Activated naive CD8-positive, alpha-beta T cell treated with anti-CD3 and anti-CD28 coated beads, Interleukin-2, amount 50 U/mL, for 24 hours (primary cell): ENCODE data around the gene BRME1.

Experiments
- ATAC-seq: fragments of 150-1000 bp; cut with Tn5 transposase; one replicate; pipeline ENCODE4 v1.10.0; 2021
- DNase-seq: peaks from one replicate; pipeline ENCODE4 v3.0.0; 2021
- H3K27ac Mint-ChIP-seq: one replicate; pipeline ENCODE4 v1.8.0; 2021; ENCODE audit warnings: mild to moderate bottlenecking, mixed read lengths
- H3K27me3 Mint-ChIP-seq: one replicate; pipeline ENCODE4 v1.8.0; 2021; ENCODE audit warnings: mixed read lengths
- H3K36me3 Mint-ChIP-seq: one replicate; pipeline ENCODE4 v1.8.0; 2021; ENCODE audit warnings: low read depth, mixed read lengths
- H3K4me1 Mint-ChIP-seq: one replicate; pipeline ENCODE4 v1.8.0; 2021; ENCODE audit warnings: mixed read lengths
- H3K4me3 Mint-ChIP-seq: one replicate; pipeline ENCODE4 v1.8.0; 2021; ENCODE audit warnings: mild to moderate bottlenecking, moderate library complexity, mixed read lengths
- H3K9me3 Mint-ChIP-seq: one replicate; pipeline ENCODE4 v1.8.0; 2021; ENCODE audit warnings: mixed read lengths

Gene BRME1

DNA sequence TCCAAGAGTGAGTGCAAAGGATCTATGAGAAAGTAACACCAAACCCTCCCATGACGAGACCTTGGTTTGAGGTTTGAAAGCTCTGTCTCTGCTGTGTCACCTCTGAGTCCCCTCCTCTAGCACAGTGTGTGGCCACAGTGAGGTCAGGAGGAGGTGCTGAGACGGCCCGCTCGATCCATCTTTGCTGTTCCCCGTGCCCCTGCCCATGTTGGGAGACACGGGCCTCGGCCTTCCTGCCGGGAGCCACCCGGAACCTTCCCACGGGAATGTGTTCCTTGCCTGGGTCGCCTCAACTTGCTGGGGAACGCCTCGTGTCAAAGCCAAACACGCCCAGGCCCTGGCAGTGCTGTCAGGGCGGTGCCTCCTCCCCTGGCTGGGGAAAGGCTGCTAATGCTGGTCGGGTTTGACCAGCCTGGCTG, 18.9 kb downstream of the BRME1 start:
- no peaks in the 10 kb centered on the region for H3K27me3 Mint-ChIP-seq
- H3K27ac Mint-ChIP-seq, result no peak overlapping the region
- peaks cover 27% of the 10 kb centered on the region for H3K4me1 Mint-ChIP-seq
- no peak for DNase-seq
- H3K4me3 Mint-ChIP-seq, result no peak overlapping the region
- peak; percentile 78 for ATAC-seq
- no peaks in the 10 kb centered on the region for H3K36me3 Mint-ChIP-seq
- no peaks in the 10 kb centered on the region for H3K9me3 Mint-ChIP-seq

DNA sequence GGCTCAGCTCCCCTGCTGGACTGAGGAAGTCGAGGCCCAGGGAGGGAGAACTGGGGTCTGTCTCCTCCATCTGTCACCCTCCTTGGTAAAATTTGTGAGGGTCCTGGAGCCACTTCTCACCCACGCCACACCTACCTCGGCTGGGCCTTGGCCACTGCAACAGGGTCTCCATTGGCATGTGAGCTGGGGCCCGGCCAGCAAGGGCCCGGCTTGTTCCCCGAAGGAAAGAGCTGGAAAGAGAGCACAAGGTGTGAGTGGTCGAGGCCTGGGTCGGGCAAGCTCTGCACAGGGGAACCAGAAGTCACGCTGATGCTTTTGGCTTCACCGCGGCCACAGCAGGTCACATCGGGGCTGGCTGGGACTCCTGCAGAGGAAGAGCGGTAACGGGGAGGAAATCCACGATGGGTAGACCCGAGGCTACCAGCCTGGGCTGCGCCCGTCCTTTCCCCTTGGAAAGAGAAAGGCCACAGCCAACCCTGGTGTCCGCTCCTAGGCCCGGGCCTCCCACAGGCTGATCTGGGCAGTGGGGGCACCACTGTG, 20.0 kb downstream of the BRME1 start:
- Mint-ChIP-seq H3K27ac (no peak overlapping the region), H3K36me3 (no peaks in the 10 kb centered on the region)

DNA sequence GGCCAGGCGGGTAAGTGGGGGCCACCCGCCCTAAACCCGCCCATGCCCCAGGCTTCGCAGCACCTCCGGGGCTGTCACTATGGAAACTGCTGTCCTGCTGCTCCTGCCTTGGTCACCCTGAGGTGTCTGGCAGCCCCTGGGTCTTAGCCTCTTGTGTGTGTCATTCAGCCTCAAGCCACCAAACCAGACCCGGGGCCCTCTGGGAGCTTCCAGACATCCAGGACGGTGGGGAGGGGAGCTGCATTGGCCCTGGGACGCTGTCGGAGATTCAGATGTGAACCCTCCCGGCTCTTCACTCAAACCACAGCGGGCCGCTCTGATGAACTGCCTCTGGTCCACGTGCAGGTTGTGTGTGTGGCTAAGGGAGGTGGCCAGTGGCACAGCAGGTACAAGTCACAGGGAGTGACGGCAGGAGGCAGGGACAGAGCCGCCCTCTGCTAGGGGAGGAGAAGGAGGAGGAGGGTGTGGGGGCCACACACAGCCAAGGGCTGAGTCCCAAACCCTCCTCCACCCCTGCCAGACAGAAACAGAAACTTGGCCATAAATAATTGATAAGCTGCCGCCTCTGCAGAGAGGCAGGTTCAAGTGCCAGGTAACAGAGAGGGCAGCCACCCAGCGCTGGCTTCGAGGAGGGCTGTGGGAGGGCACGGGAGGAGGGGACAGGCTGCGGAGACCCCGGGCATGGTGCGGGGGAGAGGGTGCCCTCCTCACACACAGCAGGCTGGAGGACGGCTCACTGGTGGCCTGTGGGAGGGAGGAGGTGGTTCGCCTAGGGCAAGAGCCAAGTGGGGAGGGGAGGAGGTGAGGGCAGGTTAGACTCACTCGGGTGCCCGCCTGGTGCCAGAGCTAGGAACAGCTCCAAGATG, 21.0 kb downstream of the BRME1 start:
- ATAC-seq, result no peak
- H3K4me3 Mint-ChIP-seq, result no peak overlapping the region
- no peaks in the 10 kb centered on the region for H3K27me3 Mint-ChIP-seq
- no peaks in the 10 kb centered on the region for H3K9me3 Mint-ChIP-seq
- H3K4me1 Mint-ChIP-seq, result peaks cover 45% of the 10 kb centered on the region
- DNase-seq, result no peak
- no peak overlapping the region for H3K27ac Mint-ChIP-seq
- H3K36me3 Mint-ChIP-seq, result no peaks in the 10 kb centered on the region

More for the DNA sequence above, 20.0 kb downstream of the BRME1 start:
- no peak for DNase-seq
- ATAC-seq, result no peak
- Mint-ChIP-seq H3K27me3 (no peaks in the 10 kb centered on the region), H3K4me3 (no peak overlapping the region), H3K4me1 (peaks cover 38% of the 10 kb centered on the region), H3K9me3 (no peaks in the 10 kb centered on the region)

DNA sequence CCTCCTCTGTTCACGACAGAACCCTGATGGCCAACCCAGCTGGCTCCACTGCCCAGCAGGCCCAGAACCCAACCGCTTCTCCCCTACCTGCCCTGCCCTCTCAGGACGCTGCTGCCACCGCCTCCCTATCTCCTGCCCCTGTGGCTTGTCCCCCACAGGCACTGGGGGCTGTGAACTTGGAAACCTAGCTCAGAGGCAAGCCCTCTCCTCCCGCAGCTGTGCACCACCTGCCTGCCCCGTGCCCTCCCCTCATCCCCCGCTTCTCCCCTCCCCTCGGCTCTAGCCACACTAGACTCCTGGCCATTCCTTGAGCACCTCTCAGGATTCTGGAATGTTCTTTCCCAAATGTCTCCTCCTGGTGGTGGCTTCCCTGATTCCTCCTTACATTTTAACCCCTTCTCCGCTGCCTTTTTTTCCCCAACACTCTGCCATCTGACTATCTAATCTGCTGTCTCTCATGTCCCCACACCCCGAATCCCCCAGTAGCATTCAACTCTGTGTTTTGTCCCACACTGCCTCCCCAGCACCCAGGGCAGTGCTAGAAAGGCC, 22.3 kb downstream of the BRME1 start:
- H3K27me3 Mint-ChIP-seq, result no peaks in the 10 kb centered on the region
- DNase-seq, result no peak
- peaks cover 47% of the 10 kb centered on the region for H3K4me1 Mint-ChIP-seq
- ATAC-seq, result no peak
- no peaks in the 10 kb centered on the region for H3K9me3 Mint-ChIP-seq
- no peak overlapping the region for H3K27ac Mint-ChIP-seq
- H3K36me3 Mint-ChIP-seq, result no peaks in the 10 kb centered on the region
- no peak overlapping the region for H3K4me3 Mint-ChIP-seq

DNA sequence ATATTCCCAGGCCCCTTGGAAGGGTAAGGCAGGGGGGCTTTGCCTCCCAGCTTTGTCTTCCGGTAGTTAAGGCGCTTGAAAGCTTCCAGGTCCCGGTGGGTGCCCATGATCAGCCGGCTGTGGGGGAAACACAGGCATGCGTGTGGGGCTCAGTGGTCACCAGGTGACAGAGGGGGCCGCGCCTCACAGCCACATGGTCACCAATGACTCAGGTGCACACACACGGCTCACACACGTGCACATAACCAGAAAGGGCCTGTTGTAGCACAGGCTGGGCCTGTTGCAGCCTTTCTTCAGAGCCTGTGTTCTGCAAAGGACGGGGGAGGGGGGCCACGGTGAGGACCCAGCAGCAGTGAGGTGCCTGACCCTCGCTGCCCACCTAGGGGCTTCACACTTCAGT, 23.1 kb downstream of the BRME1 start:
- Mint-ChIP-seq H3K4me1 (peaks cover 47% of the 10 kb centered on the region), H3K36me3 (no peaks in the 10 kb centered on the region), H3K27me3 (no peaks in the 10 kb centered on the region), H3K4me3 (no peak overlapping the region), H3K9me3 (no peaks in the 10 kb centered on the region), H3K27ac (no peak overlapping the region)
- no peak for DNase-seq
- ATAC-seq, result no peak

DNA sequence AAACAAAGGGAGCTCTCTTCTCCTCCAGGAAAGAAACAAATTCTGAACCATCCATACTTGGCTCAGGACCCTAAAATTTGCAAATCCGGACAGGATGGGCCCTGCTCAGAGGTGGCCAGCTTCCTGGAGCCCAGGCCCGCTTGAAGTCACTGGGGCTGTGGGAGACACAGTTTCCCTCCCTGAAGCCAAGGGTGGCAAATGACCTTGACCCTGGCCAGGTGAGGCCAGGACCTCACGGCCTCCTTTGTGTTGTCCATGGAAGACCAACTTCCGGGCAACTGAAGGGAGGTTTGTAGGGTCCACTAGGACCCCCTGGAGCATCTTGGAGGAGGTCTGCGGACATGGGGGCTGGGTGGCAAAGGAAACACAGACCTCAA, 23.5 kb downstream of the BRME1 start:
- no peaks in the 10 kb centered on the region for H3K9me3 Mint-ChIP-seq
- peaks cover 45% of the 10 kb centered on the region for H3K4me1 Mint-ChIP-seq
- no peaks in the 10 kb centered on the region for H3K36me3 Mint-ChIP-seq
- H3K4me3 Mint-ChIP-seq, result no peak overlapping the region
- DNase-seq (no peak), ATAC-seq (no peak)
- peak overlapping the region; percentile 52 for H3K27ac Mint-ChIP-seq
- no peaks in the 10 kb centered on the region for H3K27me3 Mint-ChIP-seq

DNA sequence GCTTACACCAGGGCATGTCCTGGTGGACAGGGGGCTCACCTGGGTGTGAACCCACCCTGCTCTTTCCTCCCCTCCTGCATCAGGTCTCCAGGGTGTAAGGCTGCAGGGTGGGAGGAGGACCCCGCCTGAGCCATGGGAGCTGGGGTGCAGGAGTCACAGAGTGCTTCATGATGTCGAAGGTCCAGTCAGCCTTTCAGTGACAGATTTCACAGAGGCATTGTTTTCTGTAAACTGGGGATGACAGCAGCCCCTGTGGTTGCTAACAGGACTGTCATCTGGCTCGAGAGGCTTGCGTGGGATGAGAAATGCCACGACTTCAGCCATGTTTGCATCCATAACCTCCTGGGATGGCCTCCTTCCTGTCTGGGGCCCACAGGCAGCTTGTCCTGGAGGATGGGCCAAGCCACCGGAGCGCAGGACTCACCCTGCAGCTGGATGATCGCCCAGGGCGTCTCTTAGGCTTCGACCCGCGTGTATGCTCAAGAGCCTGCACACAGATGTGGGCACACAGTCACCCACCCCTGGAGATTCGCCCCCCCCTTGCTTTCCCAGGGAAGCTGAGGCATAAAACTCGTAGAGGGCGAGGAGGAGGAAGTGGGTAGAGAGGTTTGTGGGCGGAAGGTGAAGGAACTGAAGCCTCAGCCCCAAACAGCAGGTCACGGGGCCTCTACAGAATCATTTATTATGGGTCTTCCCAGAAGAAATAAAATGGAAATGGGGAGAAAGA, 24.1 kb downstream of the BRME1 start:
- ATAC-seq, result peak; percentile 18
- peak overlapping the region; percentile 52 for H3K27ac Mint-ChIP-seq
- no peaks in the 10 kb centered on the region for H3K27me3 Mint-ChIP-seq
- H3K36me3 Mint-ChIP-seq, result no peaks in the 10 kb centered on the region
- peaks cover 40% of the 10 kb centered on the region for H3K4me1 Mint-ChIP-seq
- H3K9me3 Mint-ChIP-seq, result no peaks in the 10 kb centered on the region
- peak overlapping the region; percentile 45 for H3K4me3 Mint-ChIP-seq
- DNase-seq, result peak; percentile 51

DNA sequence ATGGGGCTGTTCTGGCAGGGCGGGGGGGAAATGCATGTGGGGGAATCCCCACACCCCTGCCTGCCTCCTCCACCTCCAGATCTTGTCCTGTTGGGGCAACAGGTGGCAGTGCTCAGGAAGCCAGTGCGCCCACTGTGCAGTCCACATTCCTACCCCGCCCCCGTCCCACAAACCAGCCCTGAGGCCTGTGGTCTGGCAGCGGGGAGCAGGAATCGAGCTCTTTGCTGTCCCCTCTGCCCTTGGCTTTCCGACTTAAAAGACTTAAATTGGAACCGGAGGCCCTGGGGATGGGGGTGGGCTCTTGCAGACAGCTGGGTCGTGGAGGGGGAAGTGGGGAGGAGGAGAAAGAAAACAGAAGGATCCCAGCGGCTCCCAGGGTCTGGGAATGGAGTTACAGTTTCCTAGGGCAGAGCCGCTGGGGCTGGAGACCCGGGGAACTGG, 24.6 kb downstream of the BRME1 start:
- ATAC-seq, result no peak
- DNase-seq, result no peak
- no peaks in the 10 kb centered on the region for H3K27me3 Mint-ChIP-seq
- no peaks in the 10 kb centered on the region for H3K9me3 Mint-ChIP-seq
- H3K27ac Mint-ChIP-seq, result peak overlapping the region; percentile 69
- H3K4me3 Mint-ChIP-seq, result no peak overlapping the region
- peaks cover 36% of the 10 kb centered on the region for H3K4me1 Mint-ChIP-seq
- no peaks in the 10 kb centered on the region for H3K36me3 Mint-ChIP-seq

DNA sequence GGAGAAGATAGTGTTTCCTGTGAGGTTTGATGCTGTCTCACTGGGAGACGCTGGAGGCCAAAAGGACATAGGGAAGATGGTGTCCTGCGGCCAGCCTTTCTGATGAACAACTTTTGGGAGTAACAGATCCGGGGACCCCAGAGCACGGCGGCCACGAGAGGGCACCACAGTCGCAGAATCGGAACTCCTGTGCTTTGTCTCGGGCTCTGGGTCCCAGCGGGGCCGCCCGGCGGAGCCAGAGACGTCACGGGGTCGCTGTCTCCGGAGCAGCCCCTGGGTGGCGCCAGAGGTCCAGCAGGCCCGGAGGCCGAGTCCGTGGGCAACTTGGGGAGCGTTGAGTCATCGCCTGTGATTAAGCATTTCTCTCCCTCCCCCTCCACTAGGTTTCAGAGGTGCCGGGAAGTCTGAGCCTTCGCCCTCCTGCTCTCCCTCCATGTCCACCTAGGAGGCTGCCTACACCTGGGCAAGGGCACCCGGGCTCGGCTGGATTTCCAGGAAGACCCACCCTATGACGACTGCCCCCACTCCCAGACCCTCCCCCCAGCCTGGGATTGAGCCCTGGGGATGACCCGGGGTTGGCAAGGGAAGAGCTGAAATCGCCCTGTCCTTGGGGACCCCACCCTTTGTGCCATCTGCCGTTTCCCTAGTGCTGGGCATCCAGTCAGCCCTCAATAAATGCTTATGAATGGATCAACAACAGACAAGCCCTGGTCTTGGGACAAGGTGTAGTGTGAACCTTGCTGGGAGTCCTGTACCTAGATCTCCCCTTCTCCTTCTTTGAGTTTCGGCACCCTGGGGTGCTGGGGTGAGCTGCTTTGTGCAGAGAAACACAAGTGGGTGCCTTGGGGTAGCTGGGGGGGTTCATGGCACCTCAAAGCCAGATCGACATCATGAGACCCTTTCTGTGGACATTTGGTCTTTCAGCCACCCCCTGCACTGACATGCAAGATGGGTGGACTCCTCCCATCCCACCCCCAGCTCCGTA, 25.6 kb downstream of the BRME1 start:
- Mint-ChIP-seq H3K9me3 (no peaks in the 10 kb centered on the region), H3K4me3 (peak overlapping the region; percentile 38), H3K27ac (peak overlapping the region; percentile 69), H3K36me3 (no peaks in the 10 kb centered on the region), H3K27me3 (no peaks in the 10 kb centered on the region), H3K4me1 (peaks cover 30% of the 10 kb centered on the region)
- ATAC-seq, result peak; percentile 94
- DNase-seq, result peak; percentile 99

DNA sequence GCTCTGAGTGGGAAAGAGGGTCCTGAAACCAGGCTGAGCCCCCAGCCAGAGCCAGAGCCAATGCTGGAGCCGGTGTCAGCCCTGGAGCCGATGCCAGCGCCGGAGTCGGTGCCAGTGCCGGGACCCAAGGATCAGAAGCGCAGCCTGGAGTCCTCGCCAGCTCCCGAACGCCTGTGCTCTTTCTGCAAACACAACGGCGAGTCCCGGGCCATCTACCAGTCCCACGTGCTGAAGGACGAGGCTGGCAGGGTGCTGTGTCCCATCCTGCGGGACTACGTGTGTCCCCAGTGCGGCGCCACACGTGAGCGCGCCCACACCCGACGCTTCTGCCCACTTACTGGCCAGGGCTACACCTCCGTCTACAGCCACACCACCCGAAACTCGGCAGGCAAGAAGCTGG, 28.6 kb downstream of the BRME1 start:
- H3K27ac Mint-ChIP-seq, result no peak overlapping the region
- no peak overlapping the region for H3K4me3 Mint-ChIP-seq
- ATAC-seq, result no peak
- peaks cover 27% of the 10 kb centered on the region for H3K4me1 Mint-ChIP-seq
- H3K9me3 Mint-ChIP-seq, result no peaks in the 10 kb centered on the region
- peaks cover 2% of the 10 kb centered on the region for H3K27me3 Mint-ChIP-seq
- no peak for DNase-seq
- no peaks in the 10 kb centered on the region for H3K36me3 Mint-ChIP-seq

DNA sequence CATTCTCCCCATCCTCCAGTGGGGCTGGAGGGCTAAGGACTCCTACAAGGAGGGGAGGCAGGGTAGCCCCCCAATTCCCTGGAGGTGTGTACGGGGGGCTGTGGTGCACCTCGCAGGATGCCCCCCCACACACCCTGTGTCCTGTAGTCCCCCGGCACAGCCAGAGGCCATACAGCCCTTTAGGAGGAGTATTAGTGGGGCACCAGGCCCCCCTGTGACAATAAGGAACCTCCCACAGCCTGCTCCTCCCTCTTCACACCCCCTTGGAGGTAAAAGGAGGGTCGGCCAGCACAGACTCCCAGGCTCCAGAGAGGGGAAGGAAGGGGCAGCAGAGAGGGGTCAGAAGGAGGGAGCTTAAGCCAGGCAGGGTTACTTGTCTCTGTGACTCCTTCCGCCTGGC, 29.1 kb downstream of the BRME1 start, which contains the start of gene NANOS3:
TSS of gene NANOS3 (plus strand) at position 301 of the 400 bp plus-strand sequence. CDS start 115 bp downstream, outside the sequence.
- Mint-ChIP-seq H3K27ac (no peak within 1 kb of the TSS), H3K36me3 (no peaks in the 10 kb centered on the region), H3K4me1 (peaks cover 23% of the 10 kb centered on the region), H3K9me3 (no peaks in the 10 kb centered on the region), H3K4me3 (no peak within 1 kb of the TSS), H3K27me3 (peaks cover 2% of the 10 kb centered on the region)
- DNase-seq (no peak), ATAC-seq (no peak)

DNA sequence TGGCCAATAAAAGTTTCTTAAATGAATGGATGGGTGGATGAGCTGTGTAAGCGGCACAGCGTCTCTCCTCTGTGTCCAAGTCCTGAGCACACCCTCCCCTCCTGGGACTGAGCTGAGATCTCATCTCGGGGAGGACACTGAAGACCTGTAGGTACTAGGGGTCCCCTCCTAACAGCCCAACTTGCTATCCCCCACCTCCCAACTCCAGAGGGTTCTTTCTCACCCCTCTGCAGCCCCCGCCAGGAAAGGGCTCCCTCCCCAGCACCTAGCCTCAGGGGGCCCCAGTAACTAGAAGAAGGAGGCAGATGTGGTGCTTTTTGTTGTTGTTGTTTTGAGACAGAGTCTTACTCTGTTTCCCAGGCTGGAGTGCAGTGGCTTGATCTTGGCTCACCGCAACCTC, 30.1 kb downstream of the BRME1 start:
- Mint-ChIP-seq H3K36me3 (no peaks in the 10 kb centered on the region), H3K4me1 (peaks cover 13% of the 10 kb centered on the region), H3K27ac (no peak overlapping the region), H3K4me3 (no peak overlapping the region), H3K27me3 (peaks cover 6% of the 10 kb centered on the region), H3K9me3 (no peaks in the 10 kb centered on the region)
- ATAC-seq, result no peak
- DNase-seq, result no peak

DNA sequence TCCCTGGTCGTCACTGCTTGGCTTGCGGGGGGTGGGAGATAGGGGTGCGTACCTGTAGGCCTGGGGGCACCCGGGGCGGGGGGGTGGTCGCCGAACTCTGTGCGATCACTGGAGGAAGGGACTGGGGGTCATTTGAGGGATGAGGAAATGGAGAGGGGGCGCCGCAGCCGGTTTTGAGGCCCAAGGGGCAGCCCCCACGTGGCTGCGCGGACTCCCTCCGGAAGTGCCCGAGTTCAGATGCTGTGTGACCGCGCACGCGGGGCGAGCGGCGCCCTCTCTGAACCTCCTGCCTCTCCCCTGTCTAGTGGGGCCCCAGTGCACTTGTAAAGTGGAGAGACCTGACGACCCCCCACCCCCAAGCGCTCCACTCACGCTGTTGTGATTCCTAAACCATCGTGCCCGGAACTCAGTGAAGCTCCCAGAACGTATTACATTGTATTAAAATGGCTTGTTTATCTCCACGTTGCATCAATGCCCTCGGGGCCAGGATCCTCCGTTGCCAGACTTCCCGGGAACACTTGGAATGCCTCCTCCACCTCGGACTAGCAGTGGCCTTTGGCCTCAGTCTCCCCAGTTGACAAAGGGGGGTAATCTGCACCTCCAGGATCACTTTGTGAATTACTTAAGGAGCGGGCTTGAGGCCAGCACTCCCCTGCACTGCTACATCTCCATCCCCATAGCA, 31.9 kb downstream of the BRME1 start:
- Mint-ChIP-seq H3K4me1 (peaks cover 5% of the 10 kb centered on the region), H3K4me3 (no peak overlapping the region), H3K27ac (no peak overlapping the region), H3K27me3 (peaks cover 8% of the 10 kb centered on the region), H3K36me3 (no peaks in the 10 kb centered on the region), H3K9me3 (no peaks in the 10 kb centered on the region)
- DNase-seq, result no peak
- ATAC-seq, result no peak
